SK-N-SH (cell line): ENCODE measurements around the gene SLC1A3. TPM values are rescaled to one million over a fixed set of nuclear protein-coding genes. Genes with fewer than 3 reads are reported as not detected.

Source experiments
- CTCF ChIA-PET: fragments of 300-600, 350-600 bp; formaldehyde crosslinking; extraction: SDS; loops from one replicate; lab custom pipeline; 2021; lab: Yijun Ruan, JAX
- POLR2A ChIA-PET: fragments of 350-600 bp; sonication (Branson Sonifier 250); formaldehyde crosslinking; extraction: SDS; loops from one replicate; lab custom pipeline; 2020; ENCODE audit warnings: antibody characterized with exemption, inconsistent platforms; lab: Yijun Ruan, JAX
- DNase-seq: peaks from one replicate; pipeline ENCODE4 v3.0.0; 2012
- H2AFZ ChIP-seq: fragments of 200-600 bp; sonication (generic); 2 replicates; pipeline ENCODE4 v1.8.1; 2016; ENCODE audit warnings: antibody characterized with exemption, mild to moderate bottlenecking, low read depth
- H3F3A ChIP-seq: fragments of 200-600 bp; sonication (generic); replicated peaks from 2 replicates; pipeline ENCODE3; 2016; ENCODE audit warnings: antibody characterized with exemption, mild to moderate bottlenecking; ENCODE audit not compliant: insufficient read depth
- H3K27ac ChIP-seq, 2 experiments: fragments of 200-500 bp in 1 of 2; fragments of 200-600 bp in 1 of 2; sonication (Bioruptor generic) in 1 of 2; sonication (generic), shearing (Covaris generic) in 1 of 2; 2 replicates each; pipeline versions ENCODE4 v1.5.1 to v1.6.1; 2014 to 2016; ENCODE audit warnings: low read depth in 2 of 2, inconsistent platforms in 1 of 2, low read length in 1 of 2, mild to moderate bottlenecking in 1 of 2, mixed read lengths in 1 of 2
- H3K27me3 ChIP-seq: fragments of 200-600 bp; sonication (generic), shearing (Covaris generic); 2 replicates; pipeline ENCODE4 v1.6.1; 2016; ENCODE audit warnings: mixed run types; ENCODE audit not compliant: insufficient read depth
- H3K36me3 ChIP-seq, 2 experiments: fragments of 200-500 bp in 1 of 2; fragments of 200-600 bp in 1 of 2; sonication (Bioruptor generic) in 1 of 2; sonication (generic) in 1 of 2; replicated peaks in 1 of 2; 2 replicates each; pipeline versions ENCODE3 to v1.5.1; 2014 to 2016; ENCODE audit warnings: low read length in 1 of 2, mild to moderate bottlenecking in 1 of 2; ENCODE audit not compliant: insufficient read depth in 2 of 2, control insufficient read depth in 1 of 2
- H3K4me1 ChIP-seq, 2 experiments: fragments of 200-500 bp in 1 of 2; fragments of 200-600 bp in 1 of 2; sonication (Bioruptor generic) in 1 of 2; sonication (generic), shearing (Covaris generic) in 1 of 2; 2 replicates each; pipeline versions ENCODE4 v1.5.1 to v1.6.1; 2014 to 2016; ENCODE audit warnings: low read depth in 1 of 2, low read length in 1 of 2, mixed run types in 1 of 2; ENCODE audit not compliant: insufficient read depth in 2 of 2, control insufficient read depth in 1 of 2
- H3K4me2 ChIP-seq: fragments of 200-600 bp; sonication (generic), shearing (Covaris generic); 2 replicates; pipeline ENCODE4 v1.6.1; 2017; ENCODE audit warnings: mixed run types
- H3K4me3 ChIP-seq, 2 experiments: fragments of 200-500 bp in 1 of 2; fragments of 200-600 bp in 1 of 2; sonication (Bioruptor generic) in 1 of 2; sonication (generic), shearing (Covaris generic) in 1 of 2; 2 replicates each; pipeline versions ENCODE4 v1.5.1 to v1.8.1; 2014 to 2016; ENCODE audit warnings: low read depth in 2 of 2, inconsistent platforms in 1 of 2, low read length in 1 of 2, mild to moderate bottlenecking in 1 of 2, mixed read lengths in 1 of 2, moderate library complexity in 1 of 2
- H3K79me2 ChIP-seq: fragments of 200-600 bp; sonication (generic); 2 replicates; pipeline ENCODE4 v1.8.1; 2017; ENCODE audit warnings: mild to moderate bottlenecking; ENCODE audit not compliant: insufficient read depth
- H3K9ac ChIP-seq: fragments of 200-600 bp; sonication (generic); 2 replicates; pipeline ENCODE4 v1.6.1; 2017; ENCODE audit warnings: mixed run types
- H3K9me2 ChIP-seq: fragments of 200-600 bp; sonication (generic); 2 replicates; pipeline ENCODE4 v1.6.1; 2017; ENCODE audit warnings: mixed run types
- H3K9me3 ChIP-seq: fragments of 200-600 bp; sonication (generic); 2 replicates; pipeline ENCODE4 v1.6.1; 2017; ENCODE audit warnings: mixed run types, mild to moderate bottlenecking, moderate library complexity
- H4K20me1 ChIP-seq: fragments of 200-600 bp; sonication (generic); 2 replicates; pipeline ENCODE4 v1.6.1; 2017; ENCODE audit warnings: mild to moderate bottlenecking, mixed run types; ENCODE audit not compliant: insufficient read depth
- CHD2 ChIP-seq: fragments of 150-350 bp; IDR thresholded peaks from 2 replicates; pipeline ENCODE4 v1.6.1; 2018; ENCODE audit warnings: low read length; ENCODE audit not compliant: partially characterized antibody
- ELF1 ChIP-seq: IDR thresholded peaks from 2 replicates; pipeline ENCODE4 v1.4.0; 2012
- EP300 ChIP-seq, 2 experiments: IDR thresholded peaks; 2 replicates each; pipeline versions ENCODE4 v1.4.0 to v1.6.1; 2012; ENCODE audit warnings: borderline replicate concordance in 1 of 2, low read depth in 1 of 2, low read length in 1 of 2
- EZH2phosphoT487 ChIP-seq: fragments of 200-600 bp; sonication (generic); IDR thresholded peaks from 2 replicates; pipeline ENCODE4 v1.6.1; 2017; ENCODE audit warnings: low read depth, mixed run types, mild to moderate bottlenecking, antibody characterized with exemption, moderate library complexity, borderline replicate concordance
- FOSL2 ChIP-seq: IDR thresholded peaks from 2 replicates; pipeline ENCODE4 v1.4.0; 2012; ENCODE audit warnings: low read depth, mild to moderate bottlenecking, moderate library complexity, borderline replicate concordance
- FOXM1 ChIP-seq: IDR thresholded peaks from 2 replicates; pipeline ENCODE4 v1.4.0; 2012; ENCODE audit warnings: low read depth, mild to moderate bottlenecking
- GABPA ChIP-seq: IDR thresholded peaks from 2 replicates; pipeline ENCODE4 v1.4.0; 2012; ENCODE audit warnings: low read depth, mild to moderate bottlenecking
- GATA2 ChIP-seq: sonication (generic); formaldehyde crosslinking; IDR thresholded peaks from 2 replicates; pipeline ENCODE4 v1.5.0; 2020; ENCODE audit warnings: mild to moderate bottlenecking, missing genetic modification reagents
- IRF3 ChIP-seq: fragments of 150-350 bp; IDR thresholded peaks from 2 replicates; pipeline ENCODE4 v1.6.1; 2016; ENCODE audit warnings: mild to moderate bottlenecking, low read depth, low read length
- NFIC ChIP-seq: IDR thresholded peaks from 2 replicates; pipeline ENCODE4 v1.4.0; 2012; ENCODE audit warnings: borderline replicate concordance
- NRF1 ChIP-seq: IDR thresholded peaks from 2 replicates; pipeline ENCODE4 v1.6.1; 2012; ENCODE audit warnings: low read depth, mild to moderate bottlenecking, low read length
- POLR2AphosphoS5 ChIP-seq: IDR thresholded peaks from 2 replicates; pipeline ENCODE4 v1.6.1; 2012; ENCODE audit warnings: low read depth, low read length
- RAD21 ChIP-seq: IDR thresholded peaks from 2 replicates; pipeline ENCODE4 v1.6.1; 2012; ENCODE audit warnings: mild to moderate bottlenecking, low read length
- RCOR1 ChIP-seq: fragments of 150-350 bp; IDR thresholded peaks from 2 replicates; pipeline ENCODE4 v1.6.1; 2017; ENCODE audit warnings: antibody characterized with exemption, low read length
- REST ChIP-seq: IDR thresholded peaks from 2 replicates; pipeline ENCODE4 v1.6.1; 2012; ENCODE audit warnings: mild to moderate bottlenecking, low read depth, low read length, moderate library complexity
- RXRA ChIP-seq: IDR thresholded peaks from 2 replicates; pipeline ENCODE4 v1.4.0; 2012; ENCODE audit warnings: low read depth, mild to moderate bottlenecking, borderline replicate concordance
- SMC3 ChIP-seq: IDR thresholded peaks from 2 replicates; pipeline ENCODE4 v1.6.1; 2012; ENCODE audit warnings: low read depth, low read length, improper control_type of control experiment
- TCF12 ChIP-seq: IDR thresholded peaks from 2 replicates; pipeline ENCODE4 v1.4.0; 2012
- TEAD4 ChIP-seq: IDR thresholded peaks from 2 replicates; pipeline ENCODE4 v1.4.0; 2012; ENCODE audit warnings: mild to moderate bottlenecking, borderline replicate concordance; ENCODE audit not compliant: insufficient read depth
- YY1 ChIP-seq: IDR thresholded peaks from 2 replicates; pipeline ENCODE4 v1.4.0; 2012; ENCODE audit warnings: low read depth, mild to moderate bottlenecking
- WGBS: methylation state at CpG from one replicate; pipeline ENCODE4 v1.1.6; 2017; ENCODE audit warnings: low lambda C conversion rate; 5-methylcytosine and 5-hydroxymethylcytosine counted together
- polyA plus RNA-seq, 3 experiments: library from polyadenylated mRNA; depleted of rRNA; stranded (reverse); fragments of >200 nt; gene quantifications; 2 replicates each; pipeline ENCODE4 v1.2.3, GENCODE V29; 2012

The SLC1A3 gene
- polyA plus RNA-seq, 1 of the 3 experiments (the other 2 are of a cell fraction) = not detected

GRCh38 chr5:36713541-36713940 is 107.1 kb downstream of the SLC1A3 start:
- H3K4me1 ChIP-seq = no peaks in the 10 kb centered on the region
- peaks cover 25% of the 10 kb centered on the region for H3K27me3 ChIP-seq
- no peaks in the 10 kb centered on the region for H3F3A ChIP-seq
- H3K9me3 ChIP-seq = no peaks in the 10 kb centered on the region
- 4% methylated on average over 2 of the region's 2 CpGs for WGBS
- DNase-seq = no peak
- H3K36me3 ChIP-seq = no peaks in the 10 kb centered on the region
- no peak overlapping the region for H2AFZ ChIP-seq
- ChIA-PET POLR2A (no interaction called here), CTCF (interaction anchor here (1.6 to 7.3 kb wide), 2 partner anchors 16 to 18 kb away, joined by 6 to 26 read pairs; no protein-coding TSS in a partner anchor)
- H3K4me3 ChIP-seq = no peak overlapping the region
- no peak overlapping the region for H3K9ac ChIP-seq
- TF ChIP-seq REST (no peak), GABPA (no peak), IRF3 (no peak), TEAD4 (no peak), EP300 (IDR thresholded peaks at IDR 0.05; ENCODE audit: borderline replicate concordance in 1 of 2, low read depth in 1 of 2, low read length in 1 of 2) (no peak), RAD21 (no peak), SMC3 (no peak), CHD2 (no peak), NFIC (no peak), TCF12 (no peak), ELF1 (no peak)
- H3K27ac ChIP-seq = no peak overlapping the region
- no peaks in the 10 kb centered on the region for H3K79me2 ChIP-seq
- H3K4me2 ChIP-seq = no peak overlapping the region
- no peaks in the 10 kb centered on the region for H3K9me2 ChIP-seq
- H4K20me1 ChIP-seq = no peaks in the 10 kb centered on the region

- CTCF ChIA-PET = interaction anchor here (7.3 kb wide), 1 partner anchor 21 kb away, joined by 26 read pairs; no protein-coding TSS in a partner anchor
- H3K9ac ChIP-seq = no peak overlapping the region
- WGBS = 19% methylated on average over 4 of the region's 4 CpGs
Measured at GRCh38 chr5:36717131-36717695, 110.8 kb downstream of the SLC1A3 start.

More at GRCh38 chr5:36717131-36717695, 110.8 kb downstream of the SLC1A3 start:
- no peaks in the 10 kb centered on the region for H3K79me2 ChIP-seq
- H4K20me1 ChIP-seq = no peaks in the 10 kb centered on the region
- no peak overlapping the region for H3K4me3 ChIP-seq
- no peak overlapping the region for H3K4me2 ChIP-seq
- H3K4me1 ChIP-seq = no peaks in the 10 kb centered on the region; a peak in 1 of 4 replicates
- H3K9me2 ChIP-seq = no peaks in the 10 kb centered on the region
- no peak overlapping the region for H2AFZ ChIP-seq
- POLR2A ChIA-PET = no interaction called here
- no peaks in the 10 kb centered on the region for H3F3A ChIP-seq
- DNase-seq = no peak
- TF ChIP-seq POLR2AphosphoS5 (no peak), CHD2 (no peak), FOXM1 (no peak), NRF1 (no peak), RAD21 (no peak), YY1 (no peak), GATA2 (CRISPR knock-in tag) (no peak), RCOR1 (no peak), IRF3 (no peak), FOSL2 (no peak), EZH2phosphoT487 (no peak), RXRA (no peak), NFIC (no peak)
- TF ChIP-seq, all 33 proteins: peak for 0
- Histone ChIP-seq H3K36me3 (no peaks in the 10 kb centered on the region), H3K9me3 (no peaks in the 10 kb centered on the region), H3K27ac (no peak overlapping the region), H3K27me3 (peaks cover 28% of the 10 kb centered on the region)
